ENCODE results near the gene AP1AR. TPM values are rescaled to one million over a fixed set of nuclear protein-coding genes. Genes with fewer than 3 reads are reported as not detected.

AP1AR gene
- polyA plus RNA-seq, 1 donor: 47.6 TPM

GRCh38 chr4:112311516-112311915, 79.9 kb downstream of the AP1AR start:
- H3K9me3 ChIP-seq (ENCODE audit: control insufficient read depth, low read depth, low read length): no peaks in the 10 kb centered on the region
- no peak overlapping the region for H3K4me3 ChIP-seq (ENCODE audit: low read length)
- H3K4me1 ChIP-seq (ENCODE audit: control insufficient read depth, insufficient read depth, low read length): no peaks in the 10 kb centered on the region
- no peak overlapping the region for H3K27ac ChIP-seq (ENCODE audit: low read length)
- WGBS (ENCODE audit: insufficient coverage, low lambda C conversion rate): 83% methylated on average over 1 of the region's 5 CpGs
- H3K36me3 ChIP-seq (ENCODE audit: control insufficient read depth, insufficient read depth, low read length): no peaks in the 10 kb centered on the region
- no peaks in the 10 kb centered on the region for H3K27me3 ChIP-seq (ENCODE audit: control insufficient read depth, insufficient read depth, low read length)
- DNase-seq: no peak

- Histone ChIP-seq H3K27ac (ENCODE audit: low read length) (no peak overlapping the region), H3K4me1 (ENCODE audit: control insufficient read depth, insufficient read depth, low read length) (no peaks in the 10 kb centered on the region), H3K9me3 (ENCODE audit: control insufficient read depth, low read depth, low read length) (no peaks in the 10 kb centered on the region), H3K36me3 (ENCODE audit: control insufficient read depth, insufficient read depth, low read length) (no peaks in the 10 kb centered on the region), H3K4me3 (ENCODE audit: low read length) (no peak overlapping the region), H3K27me3 (ENCODE audit: control insufficient read depth, insufficient read depth, low read length) (no peaks in the 10 kb centered on the region)
- WGBS (ENCODE audit: insufficient coverage, low lambda C conversion rate): 94% methylated on average over 2 of the region's 5 CpGs
- no peak for DNase-seq
Measured at GRCh38 chr4:112312610-112313239, 81.1 kb downstream of the AP1AR start.

- H3K4me3 ChIP-seq (ENCODE audit: low read length): no peak overlapping the region
- H3K36me3 ChIP-seq (ENCODE audit: control insufficient read depth, insufficient read depth, low read length): no peaks in the 10 kb centered on the region
- H3K9me3 ChIP-seq (ENCODE audit: control insufficient read depth, low read depth, low read length): no peaks in the 10 kb centered on the region
- no peaks in the 10 kb centered on the region for H3K4me1 ChIP-seq (ENCODE audit: control insufficient read depth, insufficient read depth, low read length)
- no peak overlapping the region for H3K27ac ChIP-seq (ENCODE audit: low read length)
- WGBS (ENCODE audit: insufficient coverage, low lambda C conversion rate): 93% methylated on average over 3 of the region's 3 CpGs
- no peak for DNase-seq
- H3K27me3 ChIP-seq (ENCODE audit: control insufficient read depth, insufficient read depth, low read length): no peaks in the 10 kb centered on the region
Measured at GRCh38 chr4:112315446-112315845, 83.9 kb downstream of the AP1AR start.

GRCh38 chr4:112316360-112316759, 84.8 kb downstream of the AP1AR start:
- H3K27me3 ChIP-seq (ENCODE audit: control insufficient read depth, insufficient read depth, low read length): no peaks in the 10 kb centered on the region
- H3K4me1 ChIP-seq (ENCODE audit: control insufficient read depth, insufficient read depth, low read length): no peaks in the 10 kb centered on the region
- H3K4me3 ChIP-seq (ENCODE audit: low read length): no peak overlapping the region
- DNase-seq: no peak
- 86% methylated on average over 1 of the region's 2 CpGs for WGBS (ENCODE audit: insufficient coverage, low lambda C conversion rate)
- H3K27ac ChIP-seq (ENCODE audit: low read length): no peak overlapping the region
- H3K36me3 ChIP-seq (ENCODE audit: control insufficient read depth, insufficient read depth, low read length): no peaks in the 10 kb centered on the region
- no peaks in the 10 kb centered on the region for H3K9me3 ChIP-seq (ENCODE audit: control insufficient read depth, low read depth, low read length)

GRCh38 chr4:112318239-112319142, 86.9 kb downstream of the AP1AR start:
- H3K4me3 ChIP-seq (ENCODE audit: low read length): no peak overlapping the region
- H3K36me3 ChIP-seq (ENCODE audit: control insufficient read depth, insufficient read depth, low read length): no peaks in the 10 kb centered on the region
- H3K9me3 ChIP-seq (ENCODE audit: control insufficient read depth, low read depth, low read length): no peaks in the 10 kb centered on the region
- H3K27me3 ChIP-seq (ENCODE audit: control insufficient read depth, insufficient read depth, low read length): no peaks in the 10 kb centered on the region
- DNase-seq: no peak
- H3K4me1 ChIP-seq (ENCODE audit: control insufficient read depth, insufficient read depth, low read length): no peaks in the 10 kb centered on the region
- H3K27ac ChIP-seq (ENCODE audit: low read length): no peak overlapping the region
- WGBS (ENCODE audit: insufficient coverage, low lambda C conversion rate): 83% methylated on average over 1 of the region's 5 CpGs

Other genes with a start within 250 kb of the AP1AR start
- gene FAM241A, start 86.3 kb upstream of the AP1AR start, polyA plus RNA-seq: 1.3 TPM
- 16.1 TPM for gene TIFA, start 54.1 kb downstream of the AP1AR start, polyA plus RNA-seq
- gene ALPK1, start 65.6 kb downstream of the AP1AR start, polyA plus RNA-seq: 25.5 TPM